Cardiac muscle cell (in vitro differentiated cells and primary cell): Measurements from ENCODE around the gene CD46. TPM values are rescaled to one million over a fixed set of nuclear protein-coding genes. Genes with fewer than 3 reads are reported as not detected.
A peak's percentile ranks its signal among the peaks of the same experiment; 100 is the strongest.

Source experiments
- DNase-seq, 2 donors: peaks; one replicate each; pipeline versions ENCODE4 v3.0.0 to v3.0.0-alpha.2; 2010 to 2017; ENCODE audit warnings: low read depth in 1 of 2, low spot score in 1 of 2
- H3K27ac ChIP-seq: fragments of 200-600 bp; sonication (generic); 2 replicates; pipeline ENCODE4 v1.5.1; 2016
- H3K27me3 ChIP-seq: fragments of 200-600 bp; sonication (generic); 2 replicates; pipeline ENCODE4 v1.6.0; 2016; ENCODE audit warnings: control low read depth
- H3K36me3 ChIP-seq: fragments of 200-600 bp; sonication (generic); 2 replicates; pipeline ENCODE4 v1.5.1; 2016; ENCODE audit warnings: control low read depth
- H3K4me1 ChIP-seq: fragments of 200-600 bp; sonication (generic); 2 replicates; pipeline ENCODE4 v1.8.1; 2017; ENCODE audit warnings: low read depth, mild to moderate bottlenecking, mixed run types
- H3K4me3 ChIP-seq: fragments of 200-600 bp; sonication (generic); 2 replicates; pipeline ENCODE4 v1.5.1; 2016; ENCODE audit warnings: mild to moderate bottlenecking
- H3K9me3 ChIP-seq: fragments of 200-600 bp; sonication (generic); 2 replicates; pipeline ENCODE4 v1.5.1; 2017; ENCODE audit warnings: low read depth, mild to moderate bottlenecking, control low read depth
- polyA plus RNA-seq: library from polyadenylated mRNA; unstranded; fragments of >200 nt; fragmentation: Nextera tagmentation; extraction: Ambion mirVana; gene quantifications from 2 replicates; pipeline ENCODE4 v1.2.1, GENCODE V29; 2016
- total RNA-seq: library from RNA; depleted of rRNA; stranded (reverse); fragments of >200 nt; gene quantifications from 2 replicates; pipeline ENCODE4 v1.2.3, GENCODE V29; 2016
- TF ChIP-seq, protein P1 (sequence below): IDR thresholded peaks from 2 replicates; pipeline ENCODE4 v1.5.1; 2012; ENCODE audit warnings: low read depth, mild to moderate bottlenecking, low read length

Gene CD46
- total and polyA plus RNA-seq, 2 experiments from 2014 or later: 91.7 to 123 TPM

DNA sequence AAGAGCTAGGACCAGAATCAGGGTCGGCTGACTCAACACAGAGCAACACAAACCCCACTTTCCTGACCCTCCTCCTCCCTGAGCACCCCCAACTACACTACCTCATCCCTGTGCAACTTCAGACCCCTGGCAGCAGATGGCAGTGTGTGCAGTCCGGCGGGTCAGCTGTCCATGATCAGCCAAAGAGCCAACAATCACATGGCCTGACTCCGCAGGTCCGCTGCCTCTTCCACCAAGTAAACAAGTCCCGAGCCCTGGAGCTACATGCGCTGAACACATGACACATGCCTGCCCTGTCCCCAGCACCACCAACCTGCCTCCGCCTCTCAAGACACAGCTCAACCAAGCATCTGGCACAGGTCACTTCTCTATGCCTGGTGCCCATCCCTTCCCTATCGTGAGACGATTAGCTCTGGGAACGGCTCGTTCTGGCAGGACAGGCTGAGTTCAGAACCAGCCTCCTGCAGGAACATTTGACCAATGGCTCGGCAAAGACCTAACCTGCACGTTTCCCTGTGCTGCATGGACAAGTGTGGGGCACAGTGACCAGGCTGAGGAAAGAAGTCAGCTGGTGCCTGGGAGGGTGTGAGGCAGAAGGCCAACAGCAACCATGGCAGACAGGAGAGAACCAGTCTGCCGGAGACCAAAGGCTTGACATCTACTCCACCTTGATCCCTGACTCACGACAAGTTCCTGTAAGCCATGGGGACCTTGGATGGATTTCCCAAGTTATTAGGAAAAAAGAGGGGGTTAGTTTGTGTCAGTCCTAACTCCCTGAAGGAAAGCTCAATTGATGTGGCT lies 60.3 kb downstream of the CD46 start:
- DNase-seq: peak in 1 of 2 donors; percentile 30
- no peaks in the 10 kb centered on the region for H3K27me3 ChIP-seq
- H3K4me3 ChIP-seq: no peak overlapping the region
- TF ChIP-seq, protein P1, sequence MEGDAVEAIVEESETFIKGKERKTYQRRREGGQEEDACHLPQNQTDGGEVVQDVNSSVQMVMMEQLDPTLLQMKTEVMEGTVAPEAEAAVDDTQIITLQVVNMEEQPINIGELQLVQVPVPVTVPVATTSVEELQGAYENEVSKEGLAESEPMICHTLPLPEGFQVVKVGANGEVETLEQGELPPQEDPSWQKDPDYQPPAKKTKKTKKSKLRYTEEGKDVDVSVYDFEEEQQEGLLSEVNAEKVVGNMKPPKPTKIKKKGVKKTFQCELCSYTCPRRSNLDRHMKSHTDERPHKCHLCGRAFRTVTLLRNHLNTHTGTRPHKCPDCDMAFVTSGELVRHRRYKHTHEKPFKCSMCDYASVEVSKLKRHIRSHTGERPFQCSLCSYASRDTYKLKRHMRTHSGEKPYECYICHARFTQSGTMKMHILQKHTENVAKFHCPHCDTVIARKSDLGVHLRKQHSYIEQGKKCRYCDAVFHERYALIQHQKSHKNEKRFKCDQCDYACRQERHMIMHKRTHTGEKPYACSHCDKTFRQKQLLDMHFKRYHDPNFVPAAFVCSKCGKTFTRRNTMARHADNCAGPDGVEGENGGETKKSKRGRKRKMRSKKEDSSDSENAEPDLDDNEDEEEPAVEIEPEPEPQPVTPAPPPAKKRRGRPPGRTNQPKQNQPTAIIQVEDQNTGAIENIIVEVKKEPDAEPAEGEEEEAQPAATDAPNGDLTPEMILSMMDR: peak; percentile 44
- no peaks in the 10 kb centered on the region for H3K9me3 ChIP-seq
- H3K36me3 ChIP-seq: no peaks in the 10 kb centered on the region
- H3K4me1 ChIP-seq: peaks cover 7% of the 10 kb centered on the region
- no peak overlapping the region for H3K27ac ChIP-seq

DNA sequence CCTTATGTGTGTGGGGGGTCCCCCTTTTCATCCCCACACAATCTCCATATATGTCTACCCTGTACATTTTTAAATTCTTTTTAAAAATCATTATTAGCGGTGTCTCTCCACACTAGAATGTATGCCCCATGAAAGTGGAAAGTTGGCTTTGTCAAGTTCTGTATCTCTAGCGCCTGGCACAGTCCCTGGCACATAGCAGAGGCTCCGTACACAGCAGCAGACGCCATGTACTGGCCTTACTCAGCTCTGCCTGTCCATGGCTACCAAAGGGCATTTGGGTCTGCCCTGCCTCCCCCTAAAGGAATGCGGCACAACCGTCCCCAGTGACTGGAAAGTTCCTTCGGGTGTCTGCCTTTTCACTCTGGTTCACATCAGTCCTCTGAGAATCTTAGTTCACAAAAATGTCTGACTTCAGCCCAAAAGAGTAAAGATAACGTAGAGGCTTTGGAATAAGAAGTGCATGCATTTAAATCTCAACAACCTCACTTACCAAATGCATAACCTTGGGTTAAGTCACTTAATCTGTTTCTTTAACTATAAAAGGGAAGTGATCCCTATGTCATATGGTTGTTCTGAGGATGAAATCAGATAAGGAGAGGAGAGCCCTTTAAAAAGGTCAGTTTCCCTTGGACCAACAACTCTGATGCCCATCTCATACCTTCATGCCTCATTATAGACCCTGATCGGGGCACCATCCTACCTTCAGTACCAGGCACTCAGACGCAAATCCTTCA lies 61.1 kb downstream of the CD46 start:
- no peaks in the 10 kb centered on the region for H3K27me3 ChIP-seq
- H3K4me1 ChIP-seq: peaks cover 7% of the 10 kb centered on the region
- no peaks in the 10 kb centered on the region for H3K9me3 ChIP-seq
- DNase-seq: no peak
- H3K4me3 ChIP-seq: no peak overlapping the region
- H3K36me3 ChIP-seq: no peaks in the 10 kb centered on the region
- TF ChIP-seq, protein P1: no peak
- no peak overlapping the region for H3K27ac ChIP-seq

DNA sequence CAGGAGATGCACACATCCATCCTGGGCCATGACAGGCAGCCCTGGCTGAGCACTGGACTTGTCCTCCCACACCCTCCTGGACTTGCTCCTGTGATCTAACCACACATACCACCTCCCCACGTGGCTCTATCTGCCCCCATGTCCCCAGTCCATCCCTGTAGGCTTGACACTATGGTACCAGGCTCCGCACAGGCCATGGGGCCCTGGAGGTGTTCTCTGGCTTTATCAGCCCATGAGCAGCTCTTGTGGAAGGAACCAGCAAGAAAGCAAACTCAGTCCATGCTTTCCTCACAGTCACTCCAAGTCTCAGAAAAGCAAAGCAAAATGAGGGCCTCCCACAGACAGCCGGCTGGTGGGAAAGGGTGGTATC lies 61.6 kb downstream of the CD46 start:
- H3K36me3 ChIP-seq: no peaks in the 10 kb centered on the region
- H3K4me1 ChIP-seq: peaks cover 2% of the 10 kb centered on the region
- H3K4me3 ChIP-seq: no peak overlapping the region
- TF ChIP-seq, protein P1: no peak
- DNase-seq: no peak
- no peaks in the 10 kb centered on the region for H3K27me3 ChIP-seq
- no peaks in the 10 kb centered on the region for H3K9me3 ChIP-seq
- H3K27ac ChIP-seq: no peak overlapping the region

DNA sequence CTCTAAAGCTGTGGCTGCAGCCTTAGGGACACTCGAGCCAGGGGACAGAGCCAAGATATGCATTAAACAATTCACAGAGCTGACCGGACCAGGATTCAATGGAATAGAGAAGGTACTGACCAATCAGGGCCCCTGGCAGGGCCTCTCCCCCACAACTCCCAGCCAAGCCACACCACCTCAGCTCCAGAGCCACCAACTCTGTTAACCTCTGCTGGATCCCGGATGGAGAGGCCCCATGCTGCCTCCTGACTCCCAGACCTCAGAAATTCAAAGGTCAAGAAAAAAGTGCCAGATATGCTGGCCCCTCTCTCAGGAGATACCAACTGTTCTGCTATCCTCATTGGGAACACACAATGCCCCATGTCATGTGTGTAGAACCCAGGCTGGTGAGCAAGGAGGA lies 62.1 kb downstream of the CD46 start:
- no peaks in the 10 kb centered on the region for H3K9me3 ChIP-seq
- H3K27me3 ChIP-seq: no peaks in the 10 kb centered on the region
- no peak overlapping the region for H3K27ac ChIP-seq
- H3K36me3 ChIP-seq: no peaks in the 10 kb centered on the region
- no peak overlapping the region for H3K4me3 ChIP-seq
- TF ChIP-seq, protein P1: no peak
- no peak for DNase-seq
- peaks cover 5% of the 10 kb centered on the region for H3K4me1 ChIP-seq

DNA sequence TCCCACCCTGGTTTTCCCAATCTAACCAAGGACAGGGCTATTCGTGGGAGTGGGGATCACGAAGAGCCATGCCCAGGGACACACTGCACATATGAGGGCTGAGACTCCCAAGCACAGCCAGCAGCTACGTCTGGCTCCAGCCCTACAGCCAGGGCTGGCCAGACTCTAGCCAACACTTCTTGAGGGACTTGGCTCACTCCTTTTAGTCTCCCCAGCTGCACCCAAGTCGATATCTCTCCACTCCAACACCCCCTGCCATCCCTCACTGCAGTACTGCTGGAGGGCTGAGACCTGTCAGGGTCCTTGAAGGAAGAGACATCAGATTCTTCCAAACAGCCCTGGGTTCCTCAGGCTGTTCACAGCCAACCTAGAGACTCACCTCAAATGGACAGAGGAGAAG lies 62.6 kb downstream of the CD46 start:
- no peak for DNase-seq
- Histone ChIP-seq H3K27ac (no peak overlapping the region), H3K4me3 (no peak overlapping the region), H3K9me3 (no peaks in the 10 kb centered on the region), H3K36me3 (no peaks in the 10 kb centered on the region), H3K27me3 (no peaks in the 10 kb centered on the region), H3K4me1 (peaks cover 7% of the 10 kb centered on the region)
- TF ChIP-seq, protein P1: no peak
